PFSK-1 (cell line): ENCODE measurements around the gene OARD1.

Experiments
- FOXP2 ChIP-seq: optimal IDR thresholded peaks from 2 replicates; pipeline ENCODE3; 2011; ENCODE audit warnings: borderline replicate concordance, control low read depth, inconsistent platforms; ENCODE audit not compliant: insufficient read depth; ENCODE audit errors: extremely low read length, extremely low read depth
- POLR2AphosphoS5 ChIP-seq: IDR thresholded peaks from 2 replicates; pipeline ENCODE4 v1.6.1; 2012; ENCODE audit warnings: low read depth, mild to moderate bottlenecking, control low read depth, low read length, moderate library complexity
- REST ChIP-seq, 2 experiments: IDR thresholded peaks; 2 replicates each; pipeline versions ENCODE4 v1.6.1 to v1.8.0; 2011 to 2012; ENCODE audit warnings: low read depth in 2 of 2, low read length in 2 of 2, control low read depth in 1 of 2, inconsistent platforms in 1 of 2, mild to moderate bottlenecking in 1 of 2, moderate library complexity in 1 of 2; ENCODE audit not compliant: insufficient read depth in 1 of 2
- SIN3A ChIP-seq: IDR thresholded peaks from 2 replicates; pipeline ENCODE4 v1.6.1; 2012; ENCODE audit warnings: mild to moderate bottlenecking, low read length, moderate library complexity, borderline replicate concordance; ENCODE audit not compliant: insufficient read depth
- TAF1 ChIP-seq: IDR thresholded peaks from 2 replicates; pipeline ENCODE4 v1.6.1; 2012; ENCODE audit warnings: low read length, control low read depth, borderline replicate concordance; ENCODE audit not compliant: insufficient read depth

Gene OARD1

GRCh38 chr6:41103847-41104246 lies 31.7 kb upstream of the OARD1 start:
- TF ChIP-seq REST (IDR thresholded peaks at IDR 0.05; ENCODE audit: insufficient read depth in 1 of 2, low read depth in 2 of 2, low read length in 2 of 2) (no peak), TAF1 (no peak), FOXP2 (no peak), POLR2AphosphoS5 (no peak), SIN3A (no peak)

DNA sequence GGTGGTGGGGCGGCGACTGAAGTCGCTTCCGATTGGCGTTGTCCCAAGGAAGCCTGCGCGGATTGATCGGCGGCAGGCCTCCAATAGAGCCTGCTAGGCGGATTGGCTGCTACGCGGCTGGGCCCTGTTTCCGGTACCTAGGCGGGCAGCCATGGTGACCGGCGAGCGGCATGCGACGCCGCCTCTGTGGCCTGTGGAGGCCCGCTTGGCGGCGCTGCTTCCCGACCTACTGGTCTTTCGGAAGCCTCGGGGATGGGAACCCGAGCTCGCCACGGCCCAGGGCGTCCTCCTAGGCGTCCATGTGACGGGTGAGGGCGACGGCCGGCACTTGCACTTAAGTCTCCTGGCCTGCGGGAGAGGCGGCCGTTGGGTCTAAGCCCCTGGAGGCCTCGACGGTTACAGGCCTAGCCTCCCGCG lies 28.7 kb upstream of the OARD1 start:
- no peak for TF ChIP-seq REST (IDR thresholded peaks at IDR 0.05; ENCODE audit: insufficient read depth in 1 of 2, low read depth in 2 of 2, low read length in 2 of 2)
- no peak for TF ChIP-seq FOXP2
- TF ChIP-seq SIN3A = no peak
- TF ChIP-seq POLR2AphosphoS5 = no peak
- TF ChIP-seq TAF1 = no peak

DNA sequence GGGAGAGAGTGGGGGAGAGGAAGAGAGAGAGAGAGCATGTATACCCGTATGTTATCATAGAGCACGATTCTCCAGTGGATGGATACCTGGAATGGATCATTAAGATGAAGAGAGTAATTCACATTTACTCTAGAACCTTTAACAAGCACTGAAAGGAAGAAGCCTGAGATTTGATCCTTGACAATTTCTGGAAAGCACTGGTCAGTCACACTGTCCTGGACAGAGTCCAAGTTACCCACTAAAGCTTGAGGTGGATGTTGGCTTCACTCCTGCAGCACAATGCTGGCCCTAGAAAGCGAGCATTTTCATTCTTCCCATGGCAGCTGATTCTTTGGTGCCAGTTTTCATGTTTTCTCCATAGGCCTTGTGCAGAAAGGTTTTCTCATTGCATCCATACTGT lies 26.2 kb upstream of the OARD1 start:
- no peak for TF ChIP-seq FOXP2
- no peak for TF ChIP-seq SIN3A
- no peak for TF ChIP-seq POLR2AphosphoS5
- no peak for TF ChIP-seq TAF1
- no peak for TF ChIP-seq REST (IDR thresholded peaks at IDR 0.05; ENCODE audit: insufficient read depth in 1 of 2, low read depth in 2 of 2, low read length in 2 of 2)

GRCh38 chr6:41097467-41098090 lies 25.4 kb upstream of the OARD1 start:
- TF ChIP-seq FOXP2 (no peak), TAF1 (no peak), REST (IDR thresholded peaks at IDR 0.05; ENCODE audit: insufficient read depth in 1 of 2, low read depth in 2 of 2, low read length in 2 of 2) (no peak)

DNA sequence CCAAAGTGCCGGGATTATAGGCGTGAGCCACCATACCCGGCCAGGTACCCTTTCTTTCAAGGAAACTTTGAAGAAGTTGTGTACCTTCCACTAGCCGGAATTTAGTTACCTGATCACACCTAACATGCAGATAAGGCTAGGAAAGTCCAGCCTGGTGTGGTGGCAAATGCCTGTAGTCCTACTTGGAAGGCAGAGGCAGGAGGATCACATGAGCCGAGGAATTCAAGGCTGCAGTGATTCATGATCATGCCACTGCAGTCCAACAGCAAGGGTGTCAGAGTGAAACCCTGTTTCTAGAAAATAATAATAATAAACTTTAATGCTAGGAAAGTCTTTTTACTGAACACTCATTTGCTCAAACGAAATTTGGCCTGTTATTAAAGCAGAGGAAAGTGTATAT lies 21.6 kb upstream of the OARD1 start:
- TF ChIP-seq TAF1 = no peak
- TF ChIP-seq SIN3A = no peak
- no peak for TF ChIP-seq FOXP2
- no peak for TF ChIP-seq POLR2AphosphoS5
- TF ChIP-seq REST (IDR thresholded peaks at IDR 0.05; ENCODE audit: insufficient read depth in 1 of 2, low read depth in 2 of 2, low read length in 2 of 2) = no peak
